ENCODE data around the gene DDX20.
A peak's percentile ranks its signal among the peaks of the same experiment; 100 is the strongest.

Gene DDX20

GRCh38 chr1:111732718-111733117 lies 23.0 kb upstream of the DDX20 start:
- no peak for DNase-seq (ENCODE audit: low read depth)
- no peak overlapping the region for H3K4me3 ChIP-seq (ENCODE audit: control insufficient read depth, low read depth, low read length)
- TF ChIP-seq, protein P1, sequence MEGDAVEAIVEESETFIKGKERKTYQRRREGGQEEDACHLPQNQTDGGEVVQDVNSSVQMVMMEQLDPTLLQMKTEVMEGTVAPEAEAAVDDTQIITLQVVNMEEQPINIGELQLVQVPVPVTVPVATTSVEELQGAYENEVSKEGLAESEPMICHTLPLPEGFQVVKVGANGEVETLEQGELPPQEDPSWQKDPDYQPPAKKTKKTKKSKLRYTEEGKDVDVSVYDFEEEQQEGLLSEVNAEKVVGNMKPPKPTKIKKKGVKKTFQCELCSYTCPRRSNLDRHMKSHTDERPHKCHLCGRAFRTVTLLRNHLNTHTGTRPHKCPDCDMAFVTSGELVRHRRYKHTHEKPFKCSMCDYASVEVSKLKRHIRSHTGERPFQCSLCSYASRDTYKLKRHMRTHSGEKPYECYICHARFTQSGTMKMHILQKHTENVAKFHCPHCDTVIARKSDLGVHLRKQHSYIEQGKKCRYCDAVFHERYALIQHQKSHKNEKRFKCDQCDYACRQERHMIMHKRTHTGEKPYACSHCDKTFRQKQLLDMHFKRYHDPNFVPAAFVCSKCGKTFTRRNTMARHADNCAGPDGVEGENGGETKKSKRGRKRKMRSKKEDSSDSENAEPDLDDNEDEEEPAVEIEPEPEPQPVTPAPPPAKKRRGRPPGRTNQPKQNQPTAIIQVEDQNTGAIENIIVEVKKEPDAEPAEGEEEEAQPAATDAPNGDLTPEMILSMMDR (conservative IDR thresholded peaks at IDR 0.05; ENCODE audit: control insufficient read depth, insufficient read depth, low read depth, low read length), result no peak

DNA sequence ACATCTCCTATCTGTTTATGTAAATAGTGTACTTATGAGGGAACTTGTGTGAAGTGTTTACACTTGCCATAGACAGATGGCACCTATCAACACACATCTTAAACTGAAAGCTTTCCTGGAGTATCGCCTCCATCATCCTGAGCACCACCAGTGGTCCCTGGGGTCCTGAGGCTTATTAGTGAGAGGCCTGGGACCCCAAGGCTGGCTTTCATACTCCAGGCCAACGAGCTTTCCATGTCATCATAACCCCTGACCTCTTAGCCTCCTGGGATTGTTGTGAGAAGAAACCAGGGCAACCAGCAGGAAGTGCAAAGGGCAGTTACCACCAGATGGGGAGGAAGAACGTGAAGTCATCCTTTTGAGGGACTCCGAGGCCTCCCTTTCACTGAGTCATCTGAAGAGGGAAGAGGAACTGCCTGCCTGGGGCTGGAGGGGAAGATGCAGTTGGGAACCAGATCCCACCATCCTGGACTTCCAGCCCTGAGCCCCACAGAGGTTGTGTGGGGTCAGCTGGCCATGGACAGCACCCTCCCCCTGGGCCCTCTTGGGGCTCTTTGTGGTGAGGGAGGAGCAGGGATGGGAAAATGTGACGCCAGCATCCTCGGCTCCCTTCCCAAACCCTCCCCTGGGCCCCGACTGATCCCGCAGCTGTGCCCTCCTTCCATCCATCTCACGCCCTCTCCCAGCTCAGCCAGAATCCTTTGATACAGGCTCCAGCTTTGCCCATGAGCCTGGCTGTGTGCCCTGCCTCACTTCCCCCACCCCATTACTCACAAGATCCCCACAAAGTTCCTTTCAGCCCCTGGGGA lies 22.3 kb upstream of the DDX20 start:
- TF ChIP-seq, protein P1 (conservative IDR thresholded peaks at IDR 0.05; ENCODE audit: control insufficient read depth, insufficient read depth, low read depth, low read length), result no peak
- no peak overlapping the region for H3K4me3 ChIP-seq (ENCODE audit: control insufficient read depth, low read depth, low read length)
- DNase-seq (ENCODE audit: low read depth), result peak; percentile 96

DNA sequence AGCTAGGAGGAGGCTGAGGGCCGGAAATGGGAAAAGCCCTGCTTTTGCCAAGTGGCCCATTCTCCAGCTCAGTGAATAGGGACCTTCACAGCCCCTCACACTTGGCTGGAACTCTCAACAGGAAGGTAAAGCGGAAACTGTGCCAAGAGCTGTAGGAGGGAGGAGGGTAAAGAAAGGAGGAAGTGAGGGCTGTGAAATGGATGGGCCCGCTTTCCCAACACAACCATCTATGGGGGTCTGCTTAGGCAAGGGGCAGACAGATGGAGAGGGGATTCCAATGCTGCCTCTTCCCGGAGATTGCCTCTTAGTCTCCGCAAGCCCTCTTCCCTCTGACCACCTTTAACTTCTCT lies 21.7 kb upstream of the DDX20 start:
- no peak for DNase-seq (ENCODE audit: low read depth)
- TF ChIP-seq, protein P1 (conservative IDR thresholded peaks at IDR 0.05; ENCODE audit: control insufficient read depth, insufficient read depth, low read depth, low read length), result no peak
- H3K4me3 ChIP-seq (ENCODE audit: control insufficient read depth, low read depth, low read length), result no peak overlapping the region

GRCh38 chr1:111734426-111734825 lies 21.3 kb upstream of the DDX20 start:
- no peak overlapping the region for H3K4me3 ChIP-seq (ENCODE audit: control insufficient read depth, low read depth, low read length)
- DNase-seq (ENCODE audit: low read depth), result no peak
- TF ChIP-seq, protein P1 (conservative IDR thresholded peaks at IDR 0.05; ENCODE audit: control insufficient read depth, insufficient read depth, low read depth, low read length), result no peak

DNA sequence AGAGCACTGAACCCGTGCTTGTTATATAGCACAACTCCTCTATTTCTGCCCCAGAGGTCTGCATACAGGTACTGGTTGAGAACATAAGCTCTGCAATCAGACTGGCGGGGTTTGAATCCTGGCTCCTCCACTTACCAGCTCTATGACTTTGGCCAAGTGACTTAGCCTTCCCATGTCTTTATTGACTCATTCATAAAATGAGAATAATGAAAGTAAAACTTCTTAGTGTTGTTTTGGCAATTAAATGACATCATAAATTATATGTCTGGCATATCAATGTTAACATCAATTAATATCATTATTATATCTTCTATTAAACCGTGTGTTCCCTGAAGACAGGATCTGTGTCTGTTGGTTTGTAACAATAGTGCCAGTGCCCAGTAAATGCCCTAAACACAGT lies 20.8 kb upstream of the DDX20 start:
- no peak overlapping the region for H3K4me3 ChIP-seq (ENCODE audit: control insufficient read depth, low read depth, low read length)
- TF ChIP-seq, protein P1 (conservative IDR thresholded peaks at IDR 0.05; ENCODE audit: control insufficient read depth, insufficient read depth, low read depth, low read length), result no peak
- DNase-seq (ENCODE audit: low read depth), result no peak

- TF ChIP-seq, protein P1 (conservative IDR thresholded peaks at IDR 0.05; ENCODE audit: control insufficient read depth, insufficient read depth, low read depth, low read length), result no peak
- peak; percentile 52 for DNase-seq (ENCODE audit: low read depth)
- H3K4me3 ChIP-seq (ENCODE audit: control insufficient read depth, low read depth, low read length), result no peak overlapping the region
Observed at GRCh38 chr1:111735321-111735720, 20.4 kb upstream of the DDX20 start.
